SU-DHL-6 (cell line): Measurements from ENCODE around the gene C19orf44.

Source experiments
- CTCF ChIP-seq: fragments of 200-600 bp; sonication (generic); IDR thresholded peaks from one replicate; pipeline ENCODE4 v1.5.1; 2017; ENCODE audit warnings: antibody characterized with exemption, mild to moderate bottlenecking, low read length, moderate library complexity; ENCODE audit not compliant: insufficient read depth, poor library complexity, severe bottlenecking
- EZH2phosphoT487 ChIP-seq: fragments of 200-600 bp; sonication (generic), shearing (Covaris generic); conservative IDR thresholded peaks from 2 replicates; pipeline ENCODE4 v1.6.1; 2018; ENCODE audit warnings: mild to moderate bottlenecking, antibody characterized with exemption, low read length, moderate library complexity, mixed read lengths

DNA sequence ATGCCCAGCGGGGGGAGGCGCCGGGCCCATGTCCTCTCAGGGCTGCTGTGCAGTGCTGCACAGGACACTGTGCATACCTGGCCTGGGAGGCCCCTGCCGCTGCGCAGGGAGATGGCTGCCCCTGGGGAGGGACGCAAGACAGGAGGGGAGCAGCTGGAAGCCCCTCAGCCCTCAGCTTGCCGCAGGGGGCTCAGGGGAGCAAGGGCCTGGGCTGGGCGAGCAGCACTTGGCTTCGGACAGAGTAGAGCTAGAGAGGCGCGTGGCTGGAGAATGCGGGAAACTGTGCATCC lies 35.1 kb downstream of the C19orf44 start:
- TF ChIP-seq CTCF (no peak), EZH2phosphoT487 (no peak)
